Measurements from ENCODE around the gene FGF1.

FGF1 gene

DNA sequence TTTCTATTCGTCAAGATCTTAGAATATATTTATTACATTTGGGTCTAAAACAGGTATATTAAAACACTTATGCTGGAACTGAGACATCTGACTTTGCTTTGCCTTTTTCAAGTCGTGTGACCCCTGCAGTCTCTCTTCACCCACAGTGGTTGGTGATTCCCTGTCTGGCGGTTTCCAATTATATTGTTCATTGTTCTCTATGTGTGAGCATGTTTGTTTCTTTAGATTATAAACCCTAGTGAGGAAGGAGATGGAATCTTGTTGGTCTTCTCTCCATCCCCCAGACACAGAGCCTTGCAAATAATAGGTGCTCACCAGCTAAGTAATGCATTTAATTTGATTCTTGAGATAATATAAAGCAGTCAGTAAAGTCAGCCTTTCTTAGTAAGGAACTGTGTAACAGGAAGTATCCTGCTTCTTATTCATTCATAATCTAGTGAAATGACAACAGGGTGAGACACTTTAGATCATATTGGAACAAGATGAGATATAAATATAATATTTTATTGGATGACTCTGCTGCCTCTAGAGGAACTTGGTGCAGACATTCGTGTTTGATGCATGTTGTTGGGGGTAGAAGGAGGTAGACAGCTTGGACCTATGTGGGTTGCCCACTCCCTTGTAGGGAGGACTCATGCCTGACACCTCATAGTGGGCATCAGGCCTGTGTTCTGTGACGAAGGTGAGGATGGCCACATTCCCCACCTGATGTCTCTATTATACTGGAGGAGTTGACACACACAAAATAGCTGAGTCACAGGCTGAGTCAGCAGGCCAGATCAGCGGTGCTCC is 88.1 kb downstream of the FGF1 start:
- FAIRE-seq: no peak
- DNase-seq (ENCODE audit: insufficient read length, low spot score): no peak
- TF ChIP-seq, protein P1, sequence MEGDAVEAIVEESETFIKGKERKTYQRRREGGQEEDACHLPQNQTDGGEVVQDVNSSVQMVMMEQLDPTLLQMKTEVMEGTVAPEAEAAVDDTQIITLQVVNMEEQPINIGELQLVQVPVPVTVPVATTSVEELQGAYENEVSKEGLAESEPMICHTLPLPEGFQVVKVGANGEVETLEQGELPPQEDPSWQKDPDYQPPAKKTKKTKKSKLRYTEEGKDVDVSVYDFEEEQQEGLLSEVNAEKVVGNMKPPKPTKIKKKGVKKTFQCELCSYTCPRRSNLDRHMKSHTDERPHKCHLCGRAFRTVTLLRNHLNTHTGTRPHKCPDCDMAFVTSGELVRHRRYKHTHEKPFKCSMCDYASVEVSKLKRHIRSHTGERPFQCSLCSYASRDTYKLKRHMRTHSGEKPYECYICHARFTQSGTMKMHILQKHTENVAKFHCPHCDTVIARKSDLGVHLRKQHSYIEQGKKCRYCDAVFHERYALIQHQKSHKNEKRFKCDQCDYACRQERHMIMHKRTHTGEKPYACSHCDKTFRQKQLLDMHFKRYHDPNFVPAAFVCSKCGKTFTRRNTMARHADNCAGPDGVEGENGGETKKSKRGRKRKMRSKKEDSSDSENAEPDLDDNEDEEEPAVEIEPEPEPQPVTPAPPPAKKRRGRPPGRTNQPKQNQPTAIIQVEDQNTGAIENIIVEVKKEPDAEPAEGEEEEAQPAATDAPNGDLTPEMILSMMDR (IDR thresholded peaks at IDR 0.05; ENCODE audit: insufficient read depth, missing control alignments): no peak

DNA sequence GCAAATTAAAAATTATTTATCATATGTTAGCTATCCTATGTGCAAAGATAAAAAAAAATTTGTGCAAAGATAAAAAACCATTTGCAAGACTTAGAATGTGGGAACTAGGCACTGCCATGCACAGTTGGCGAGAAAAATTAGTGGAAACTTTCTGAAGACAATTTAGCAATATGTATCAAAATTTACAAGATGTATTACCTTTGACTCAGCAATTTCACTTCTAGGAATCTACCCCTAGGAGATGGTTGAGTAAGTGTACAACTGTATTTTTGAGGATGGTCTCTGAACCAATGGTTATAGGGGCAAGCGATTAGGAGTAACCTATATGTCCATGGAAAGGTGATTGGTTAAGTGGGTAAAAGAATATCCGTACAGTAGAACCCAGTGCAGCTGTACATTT is 88.9 kb downstream of the FGF1 start:
- TF ChIP-seq, protein P1 (IDR thresholded peaks at IDR 0.05; ENCODE audit: insufficient read depth, missing control alignments): no peak
- DNase-seq (ENCODE audit: insufficient read length, low spot score) (no peak), FAIRE-seq (no peak)

DNA sequence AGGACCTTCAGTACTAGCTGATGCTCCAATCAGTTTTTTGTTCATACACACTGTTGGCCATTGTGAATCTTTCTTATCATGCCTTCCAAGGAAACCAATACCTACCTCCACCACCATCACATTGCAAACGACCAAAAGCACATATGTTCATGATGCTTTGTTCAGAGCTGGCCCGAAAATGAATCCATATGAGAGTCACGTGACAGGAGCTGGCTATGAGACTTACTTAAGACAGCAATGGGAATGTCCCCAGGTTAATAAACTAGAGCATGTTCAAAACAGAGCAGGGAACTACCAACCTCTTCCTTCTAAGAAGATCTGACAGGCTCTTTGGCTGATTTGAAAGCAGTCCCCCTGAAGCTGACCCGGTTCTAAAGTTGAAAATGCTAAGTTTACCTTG is 93.5 kb downstream of the FGF1 start:
- FAIRE-seq (no peak), DNase-seq (ENCODE audit: insufficient read length, low spot score) (no peak)
- TF ChIP-seq, protein P1 (IDR thresholded peaks at IDR 0.05; ENCODE audit: insufficient read depth, missing control alignments): no peak

DNA sequence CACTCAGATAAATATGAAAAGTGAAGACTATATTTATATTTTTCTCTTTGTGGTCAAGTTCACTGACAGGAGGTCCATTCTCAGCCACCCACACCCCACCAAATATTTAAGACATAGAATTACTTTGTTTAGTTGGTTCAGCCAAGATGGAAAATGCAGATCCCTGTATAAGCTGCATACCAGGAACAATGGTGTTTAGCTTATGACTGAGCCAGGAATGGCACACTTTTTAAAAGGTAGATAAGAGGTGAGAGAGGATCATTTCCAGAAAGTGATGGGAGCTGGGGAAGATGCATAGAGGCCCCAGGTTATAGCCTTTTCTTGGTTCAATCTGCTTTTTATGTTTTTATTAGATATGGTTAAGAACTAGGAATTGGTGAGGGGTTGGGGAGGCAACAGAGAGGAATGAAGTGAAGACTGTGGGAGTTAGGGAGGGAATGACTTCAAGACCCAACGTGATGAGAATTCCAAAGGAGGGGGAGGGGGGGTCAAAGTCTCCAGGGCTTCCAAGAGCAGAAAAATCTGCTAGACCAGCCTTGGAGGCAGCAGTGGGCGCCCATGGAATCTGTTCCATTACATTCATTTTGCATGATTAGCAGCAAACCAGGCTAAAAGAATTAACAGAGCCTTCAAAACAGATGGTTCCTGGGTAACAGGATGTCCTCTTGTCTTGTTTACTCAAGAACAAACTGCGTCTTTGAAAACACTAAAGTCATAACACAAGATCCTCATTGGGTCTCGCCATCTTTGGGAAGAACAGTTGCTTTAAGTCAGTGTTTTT is 95.2 kb downstream of the FGF1 start:
- DNase-seq (ENCODE audit: insufficient read length, low spot score) (no peak), FAIRE-seq (no peak)
- TF ChIP-seq, protein P1 (IDR thresholded peaks at IDR 0.05; ENCODE audit: insufficient read depth, missing control alignments): no peak

DNA sequence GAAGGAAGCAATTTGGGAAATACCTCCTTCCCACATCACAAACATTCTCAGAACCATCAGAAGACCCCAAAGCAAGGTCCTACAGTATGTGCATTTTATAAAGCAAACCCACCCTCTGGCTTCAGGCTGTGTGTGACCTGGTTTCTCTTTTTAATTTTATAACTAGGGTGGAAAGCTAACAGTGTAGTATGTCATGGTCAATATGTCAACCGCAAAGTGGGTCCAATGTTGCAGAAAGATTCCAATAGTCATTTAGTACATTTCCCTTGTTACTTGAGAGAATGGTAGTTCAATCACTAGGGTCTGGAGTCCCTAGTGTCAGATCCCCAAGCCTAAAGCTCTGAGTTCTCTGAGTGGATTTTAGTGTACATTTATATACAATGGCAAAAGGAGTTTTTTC is 96.2 kb downstream of the FGF1 start:
- TF ChIP-seq, protein P1 (IDR thresholded peaks at IDR 0.05; ENCODE audit: insufficient read depth, missing control alignments): no peak
- no peak for DNase-seq (ENCODE audit: insufficient read length, low spot score)
- FAIRE-seq: no peak

DNA sequence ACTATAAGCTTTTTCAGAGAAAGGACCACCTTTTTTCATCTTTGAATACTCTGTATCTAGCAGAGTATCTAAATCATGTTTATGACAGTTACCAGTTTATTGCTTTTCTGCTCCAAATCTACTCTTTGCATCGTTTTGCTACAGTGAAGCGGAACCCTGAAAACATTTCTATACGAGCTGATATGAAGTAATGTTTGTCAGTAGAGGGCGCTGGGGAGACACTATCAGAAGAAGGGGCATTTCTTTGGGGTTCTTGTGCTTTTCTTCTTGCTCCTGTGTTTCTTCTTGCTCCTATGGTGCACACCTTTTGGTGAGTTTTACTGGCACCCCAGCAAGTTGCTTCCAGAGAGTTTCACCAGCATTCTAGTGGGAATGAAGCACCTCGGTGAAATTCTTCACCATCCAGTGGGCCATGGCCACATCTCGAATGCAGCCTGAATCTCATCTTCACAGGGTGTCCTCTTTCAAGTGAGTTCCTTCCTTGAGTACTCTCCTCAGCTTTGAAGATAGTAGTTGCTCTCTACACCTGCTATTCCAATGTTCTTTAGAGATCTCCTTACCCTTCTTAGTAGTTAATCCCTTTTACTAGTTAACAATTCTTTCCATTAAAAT is 98.4 kb downstream of the FGF1 start:
- FAIRE-seq (no peak), DNase-seq (ENCODE audit: insufficient read length, low spot score) (no peak)
- TF ChIP-seq, protein P1 (IDR thresholded peaks at IDR 0.05; ENCODE audit: insufficient read depth, missing control alignments): peak; percentile 48

All from D721Med (cell line).